ENCODE results near the gene EBPL.

The EBPL gene

DNA sequence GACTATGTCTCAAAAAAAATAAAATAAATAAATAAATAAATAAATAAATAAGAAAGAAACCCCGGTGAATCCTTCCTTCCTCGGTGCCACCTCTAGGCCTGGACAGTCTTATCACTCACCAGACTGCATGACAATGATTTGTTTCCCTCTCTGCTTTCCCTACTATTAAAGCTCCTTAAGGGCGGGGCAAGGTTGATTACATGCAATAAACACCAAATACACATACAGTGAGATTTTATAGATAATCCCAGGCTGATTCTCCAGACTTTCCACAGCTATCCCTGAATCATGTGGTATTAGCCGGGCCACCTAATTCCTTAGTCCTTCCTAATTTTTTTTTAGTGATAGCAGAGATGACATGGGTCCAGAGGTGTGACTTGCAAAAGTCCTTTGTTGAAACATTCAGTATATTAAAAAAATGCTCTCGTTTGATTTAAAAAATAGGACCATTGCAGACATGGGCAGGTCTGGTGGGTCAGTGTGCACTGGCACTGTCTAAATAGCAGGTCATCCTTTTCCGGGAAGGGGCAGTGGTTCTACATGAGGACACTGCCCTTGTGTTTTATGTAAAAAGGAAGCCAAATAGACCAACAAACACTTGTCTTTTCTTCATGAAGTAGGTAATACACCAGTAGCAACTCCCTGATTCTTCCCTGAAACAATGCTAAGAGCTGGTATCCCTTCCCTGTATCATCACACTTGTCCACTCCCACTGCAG, 14.5 kb downstream of the EBPL start:
- DNase-seq (ENCODE audit: low read depth in 2 of 3, low spot score in 1 of 3) = no peak

DNA sequence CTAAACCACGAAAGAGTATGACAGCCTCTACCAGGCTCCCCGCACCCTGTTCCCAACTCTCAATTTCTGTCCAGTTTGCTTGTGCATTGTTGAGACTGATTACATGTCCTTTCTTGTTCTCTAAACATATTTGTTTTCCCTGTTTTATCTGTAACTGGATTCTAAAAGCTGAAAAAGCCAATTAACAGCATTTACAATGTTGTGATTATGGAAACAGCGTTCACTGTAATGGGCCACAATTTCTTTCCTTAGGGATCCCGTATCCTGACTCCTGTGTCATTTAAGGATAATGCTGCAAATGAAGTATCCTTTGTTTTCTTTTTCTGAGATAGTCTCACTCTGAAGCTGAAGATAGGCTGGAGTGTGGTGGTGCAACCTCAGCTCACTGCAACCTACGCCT, 20.5 kb downstream of the EBPL start:
- no peak for DNase-seq (ENCODE audit: low read depth in 2 of 3, low spot score in 1 of 3)

GRCh38 chr13:49669735-49670309, 21.5 kb downstream of the EBPL start:
- no peak for DNase-seq (ENCODE audit: low read depth in 2 of 3, low spot score in 1 of 3)

DNA sequence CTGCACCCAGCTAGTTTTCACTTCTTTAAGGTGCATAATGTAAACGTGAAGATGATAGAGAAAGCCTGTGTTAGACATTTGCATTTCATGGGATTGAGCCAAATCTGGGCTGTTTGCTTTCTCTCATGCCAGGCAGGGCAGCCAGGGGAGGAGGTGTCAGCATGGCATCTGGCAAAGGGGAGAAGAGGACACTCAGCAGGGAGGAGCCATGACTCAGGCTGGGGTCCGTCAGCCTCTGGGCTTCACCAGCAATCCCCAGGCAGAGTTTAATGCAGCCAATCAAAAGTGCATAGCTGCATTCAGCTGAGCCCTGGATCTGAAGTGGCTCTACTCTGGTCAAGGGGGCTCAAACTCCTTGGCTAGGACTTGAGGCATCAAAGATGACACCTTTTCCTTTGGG, 23.5 kb downstream of the EBPL start:
- DNase-seq (ENCODE audit: low read depth in 2 of 3, low spot score in 1 of 3) = no peak

GRCh38 chr13:49664606-49665005, 26.7 kb downstream of the EBPL start:
- no peak for DNase-seq (ENCODE audit: low read depth in 2 of 3, low spot score in 1 of 3)

DNA sequence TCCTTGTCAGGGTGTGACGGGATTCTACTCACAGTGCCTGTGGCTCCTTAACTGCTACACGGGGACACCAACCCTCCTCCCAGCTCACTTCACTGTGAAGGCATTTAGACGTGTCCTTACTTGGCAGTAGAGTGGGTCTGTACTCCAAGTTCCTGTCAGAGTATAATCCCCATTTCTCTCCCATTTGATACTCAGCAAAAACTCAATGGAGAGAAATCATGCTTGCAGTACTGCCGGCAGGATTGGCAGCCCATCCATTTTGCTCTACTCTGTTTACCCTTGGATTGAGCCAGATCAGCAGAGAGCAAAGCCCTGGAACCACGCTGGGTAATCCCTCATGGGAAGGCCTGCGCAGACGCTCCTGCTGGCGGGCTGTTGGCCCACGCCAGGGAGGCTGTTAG, 34.0 kb downstream of the EBPL start:
- DNase-seq (ENCODE audit: low read depth in 2 of 3, low spot score in 1 of 3) = no peak

GRCh38 chr13:49655906-49656305, 35.4 kb downstream of the EBPL start:
- no peak for DNase-seq (ENCODE audit: low read depth in 2 of 3, low spot score in 1 of 3)

GRCh38 chr13:49654011-49654410, 37.3 kb downstream of the EBPL start:
- no peak for DNase-seq (ENCODE audit: low read depth in 2 of 3, low spot score in 1 of 3)

DNA sequence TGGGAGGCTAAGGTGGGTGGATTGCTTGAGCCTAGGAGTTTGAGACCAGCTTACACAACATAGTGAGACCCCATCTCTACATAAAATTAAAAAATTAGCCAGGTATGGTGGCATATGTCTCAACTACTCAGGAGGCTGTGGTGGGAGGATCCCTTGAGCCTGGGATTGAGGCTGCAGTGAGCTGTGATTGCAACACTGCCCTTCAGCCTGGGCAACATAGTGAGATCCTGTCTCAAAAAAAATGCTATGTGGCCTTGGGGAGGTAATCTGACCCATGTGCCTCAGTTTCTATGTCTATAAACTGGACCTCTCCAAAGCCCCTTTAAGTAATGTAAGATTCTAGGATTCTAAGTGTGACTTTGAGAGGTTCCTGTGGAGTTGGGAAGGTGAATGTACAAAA, 37.8 kb downstream of the EBPL start:
- DNase-seq (ENCODE audit: low read depth in 2 of 3, low spot score in 1 of 3) = no peak

- DNase-seq (ENCODE audit: low read depth in 2 of 3, low spot score in 1 of 3) = no peak
Observed at GRCh38 chr13:49652355-49653305, 38.7 kb downstream of the EBPL start.

- no peak for DNase-seq (ENCODE audit: low read depth in 2 of 3, low spot score in 1 of 3)
Observed at GRCh38 chr13:49651570-49652354, 39.5 kb downstream of the EBPL start.

- no peak for DNase-seq (ENCODE audit: low read depth in 2 of 3, low spot score in 1 of 3)
Observed at GRCh38 chr13:49649963-49650312, 41.3 kb downstream of the EBPL start.

DNA sequence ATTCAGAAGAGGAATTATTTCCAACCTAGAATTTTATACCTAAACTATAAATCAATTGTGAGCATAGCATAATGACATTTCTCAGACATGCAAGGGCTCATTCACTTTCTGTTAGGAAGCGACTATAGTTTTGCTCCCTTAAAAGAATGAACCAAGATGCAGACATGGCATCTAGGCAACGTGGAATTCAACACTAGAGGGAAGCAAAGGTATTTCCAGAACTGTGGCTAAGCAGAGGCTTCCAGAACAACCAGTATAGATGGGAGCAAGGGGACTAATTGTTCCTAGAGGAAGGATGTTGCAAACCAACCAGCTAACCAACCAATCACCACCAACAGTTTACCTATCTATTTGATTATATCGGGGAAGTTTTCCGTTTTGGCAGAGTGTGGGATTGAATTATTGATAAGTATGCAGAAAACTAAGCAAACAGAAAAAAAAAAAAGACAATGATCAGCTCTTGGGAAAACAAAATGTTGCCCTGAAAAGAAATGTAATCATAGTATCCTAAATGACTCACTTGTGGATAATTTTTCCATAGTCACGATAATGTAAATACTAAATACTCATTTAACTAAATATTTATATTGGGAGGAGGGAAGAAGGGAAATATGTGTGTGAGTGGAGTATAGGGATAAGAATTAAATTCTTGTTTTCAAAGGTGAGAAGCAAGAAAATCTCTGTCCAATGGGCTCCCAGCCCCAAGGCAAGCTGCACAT, 41.9 kb downstream of the EBPL start:
- no peak for DNase-seq (ENCODE audit: low read depth in 2 of 3, low spot score in 1 of 3)

DNA sequence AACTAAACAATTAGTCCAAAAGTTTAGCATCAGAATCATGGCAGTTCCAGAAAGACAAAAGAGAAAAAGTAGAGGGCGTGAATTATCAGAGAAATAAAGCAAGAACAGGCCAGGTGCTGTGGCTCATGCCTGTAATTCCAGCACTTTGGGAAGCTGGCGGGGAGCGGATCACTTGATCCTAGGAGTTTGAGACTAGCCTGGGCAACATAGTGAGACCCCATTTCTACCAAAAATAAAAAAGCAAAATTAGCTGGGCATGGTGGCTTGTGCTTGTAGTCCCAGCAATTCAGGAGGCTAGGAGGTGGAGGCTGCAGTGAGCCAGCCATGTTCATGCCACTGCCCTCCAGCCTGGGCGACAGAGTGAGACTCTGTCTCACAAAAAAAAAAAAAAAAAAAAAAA, 44.6 kb downstream of the EBPL start:
- DNase-seq (ENCODE audit: low read depth in 2 of 3, low spot score in 1 of 3) = no peak

- no peak for DNase-seq (ENCODE audit: low read depth in 2 of 3, low spot score in 1 of 3)
Observed at GRCh38 chr13:49645451-49645850, 45.8 kb downstream of the EBPL start.

DNA sequence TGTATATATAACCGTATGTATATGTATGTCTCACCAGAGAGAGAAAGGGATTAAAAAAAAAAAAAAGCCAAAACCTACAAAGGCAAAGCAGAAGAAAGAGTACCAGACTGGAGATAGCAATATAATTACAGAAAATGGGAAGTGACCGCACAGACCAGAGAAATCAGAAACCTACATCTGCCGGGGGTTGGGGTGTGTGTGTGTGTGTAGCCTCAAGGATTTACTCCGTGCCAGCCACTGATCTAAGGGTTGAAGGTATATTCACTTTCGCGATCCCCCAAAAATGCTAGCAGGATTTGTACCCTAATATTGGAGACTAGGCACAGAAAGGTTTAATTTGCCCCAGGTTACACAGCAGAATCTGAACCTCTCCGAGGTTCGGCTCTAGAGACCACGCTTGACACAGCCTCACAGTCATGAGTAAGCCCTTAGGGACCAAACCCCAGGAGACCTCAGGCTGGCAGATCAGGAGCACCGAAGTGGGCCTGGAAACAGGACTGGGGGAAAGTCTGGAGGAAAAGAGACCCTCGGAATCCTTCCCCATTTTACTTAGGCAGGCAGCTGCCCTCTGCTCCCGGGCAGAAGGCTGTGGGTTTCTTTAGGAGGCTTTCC, 48.1 kb downstream of the EBPL start:
- no peak for DNase-seq (ENCODE audit: low read depth in 2 of 3, low spot score in 1 of 3)

DNA sequence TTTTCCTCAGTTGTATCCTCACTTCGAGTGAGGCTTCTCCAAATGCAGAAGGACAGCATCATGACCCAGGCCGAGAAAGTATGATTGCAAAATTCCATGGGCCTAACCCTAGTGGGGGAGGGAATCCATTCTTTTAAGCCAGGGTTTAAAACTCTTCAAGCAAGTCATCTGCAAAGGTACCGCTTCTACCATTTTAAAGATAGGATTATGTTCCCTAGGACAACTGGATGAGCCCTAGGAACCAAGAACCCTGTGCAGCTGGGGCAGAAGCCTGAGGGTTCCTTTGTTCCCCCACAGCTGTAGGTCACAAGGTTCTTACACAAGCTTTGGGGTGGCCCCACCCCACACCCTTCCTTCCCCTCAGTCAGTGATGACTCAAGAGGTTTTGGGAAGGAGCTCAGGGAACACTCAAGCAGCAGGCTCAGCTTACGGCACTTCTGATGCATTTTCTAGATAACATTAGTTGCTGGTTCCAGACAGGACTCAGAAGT, 49.4 kb downstream of the EBPL start:
- no peak for DNase-seq (ENCODE audit: low read depth in 2 of 3, low spot score in 1 of 3)

GRCh38 chr13:49638744-49639072, 52.6 kb downstream of the EBPL start:
- no peak for DNase-seq (ENCODE audit: low read depth in 2 of 3, low spot score in 1 of 3)

GRCh38 chr13:49638030-49638743, 53.1 kb downstream of the EBPL start:
- no peak for DNase-seq (ENCODE audit: low read depth in 2 of 3, low spot score in 1 of 3)

GRCh38 chr13:49636705-49637104, 54.6 kb downstream of the EBPL start:
- DNase-seq (ENCODE audit: low read depth in 2 of 3, low spot score in 1 of 3) = no peak
